Measurements from ENCODE around the gene C12orf76.

The C12orf76 gene

DNA sequence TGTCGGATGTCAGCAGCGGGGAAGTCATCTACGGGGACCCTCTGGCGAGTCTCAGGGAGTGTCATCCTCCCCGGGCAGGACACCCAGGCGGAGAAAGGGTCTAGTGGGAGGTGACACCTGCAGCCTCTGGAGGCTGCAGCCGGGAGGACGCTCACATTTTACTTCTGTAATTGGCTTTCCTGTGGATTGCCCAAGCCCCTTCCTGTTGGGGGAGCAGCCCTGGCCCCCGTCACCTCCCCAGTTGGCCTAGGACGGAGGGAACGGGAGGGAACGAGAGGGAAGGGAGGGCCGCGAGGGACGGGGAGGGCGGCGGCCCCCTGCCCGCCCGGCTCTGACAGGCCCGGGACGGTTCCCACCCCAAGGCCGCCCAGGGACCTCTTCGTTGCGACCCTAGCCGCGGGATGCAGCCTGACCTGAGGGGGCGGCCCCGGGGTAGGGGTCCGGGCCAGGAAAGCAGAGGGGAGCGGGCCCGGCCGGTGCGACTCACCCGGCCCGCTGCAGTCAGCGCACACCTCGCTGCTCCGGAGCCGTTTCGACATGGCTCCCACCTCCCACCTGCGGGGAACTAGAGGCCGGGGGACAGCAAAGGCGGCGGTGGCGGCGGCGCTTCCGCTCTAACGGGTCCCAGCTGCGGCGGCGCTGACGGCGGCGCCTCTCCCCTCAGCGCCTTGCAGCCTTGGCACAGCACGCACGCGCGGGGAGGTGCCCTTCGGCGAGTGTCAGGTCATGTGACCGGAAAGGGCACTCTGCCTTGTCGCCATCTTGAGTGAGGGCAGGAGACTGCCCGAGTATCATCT lies 52.4 kb downstream of the C12orf76 start, which contains the start of gene GIT2:
Gene GIT2 (minus strand): TSS at position 683 of the 797 bp plus-strand sequence. CDS start 144 bp downstream, at position 539.
- DNase-seq (ENCODE audit: low spot score) (peak; percentile 92), FAIRE-seq (no peak)

GRCh38 chr12:109995361-109995685 lies 53.0 kb downstream of the C12orf76 start:
- DNase-seq (ENCODE audit: low spot score), result no peak
- no peak for FAIRE-seq

- no peak for FAIRE-seq
- no peak for DNase-seq (ENCODE audit: low spot score)
Observed at GRCh38 chr12:109994401-109995175, 53.7 kb downstream of the C12orf76 start.

DNA sequence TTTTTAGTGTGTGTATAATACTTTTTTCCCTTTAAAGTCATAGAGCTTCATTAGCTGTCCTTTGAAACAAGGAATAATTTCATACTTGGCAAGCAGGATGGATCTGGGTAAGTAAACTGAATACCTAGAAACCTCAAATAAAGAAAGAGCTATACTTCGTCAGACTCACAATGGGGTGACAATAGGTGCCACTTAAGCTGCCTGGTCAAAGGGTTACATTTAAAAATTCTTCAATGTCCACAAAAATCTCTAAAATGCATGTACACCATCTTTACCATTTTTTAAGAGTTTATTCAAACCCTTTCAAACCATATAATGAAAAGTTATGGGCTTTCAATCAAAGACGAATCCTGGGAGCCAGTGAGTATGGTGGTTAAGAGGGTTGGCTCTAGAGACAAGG lies 55.2 kb downstream of the C12orf76 start:
- DNase-seq (ENCODE audit: low spot score), result no peak
- no peak for FAIRE-seq

DNA sequence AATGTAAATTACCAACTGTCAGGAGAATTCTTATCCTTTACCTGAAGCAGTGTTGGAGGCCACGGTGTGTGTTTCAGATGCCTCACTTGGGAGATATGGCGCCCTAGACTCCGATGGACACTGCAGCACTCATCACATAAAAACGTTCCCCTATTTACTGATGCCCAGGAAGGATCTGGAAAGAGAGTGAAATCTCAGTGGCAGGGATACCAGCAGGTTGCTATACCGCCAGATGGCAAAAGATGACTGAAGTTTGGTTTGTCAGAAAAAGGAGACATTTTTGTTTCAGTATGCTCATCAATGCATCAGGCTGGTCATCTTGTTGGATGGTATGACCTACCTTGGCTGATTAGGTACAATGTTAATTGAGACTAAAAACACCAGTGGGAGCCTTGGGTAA lies 56.7 kb downstream of the C12orf76 start:
- FAIRE-seq, result no peak
- DNase-seq (ENCODE audit: low spot score), result no peak

Data from urothelium cell line (cell line).